ENCODE measurements around the gene KIF5C. TPM values are rescaled to one million over a fixed set of nuclear protein-coding genes. Genes with fewer than 3 reads are reported as not detected.

The KIF5C gene
- total and polyA plus RNA-seq, 2 of the 13 experiments (the other 11 are each of a cell fraction or from before 2014, with no cell fraction given), result 0.15 to 0.20 TPM

DNA sequence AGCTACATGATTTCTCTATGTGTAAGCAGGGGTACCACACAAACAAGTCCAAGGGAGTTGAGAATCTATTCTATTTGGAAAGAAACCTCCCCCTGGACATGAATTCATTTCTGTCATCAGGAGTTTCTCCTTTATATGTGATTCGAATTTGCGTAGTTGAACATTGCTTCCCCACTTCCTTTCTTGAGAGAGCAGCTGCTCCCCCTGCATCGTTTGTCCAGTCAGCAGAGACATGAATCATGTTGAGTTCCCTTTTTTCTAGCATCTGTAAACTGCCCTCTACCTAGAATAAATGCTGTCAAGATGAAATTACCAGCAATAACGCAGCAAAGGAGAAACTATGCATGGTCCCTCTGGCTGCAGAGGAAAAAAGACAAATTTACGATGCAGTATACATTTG lies 73.8 kb downstream of the KIF5C start:
- no peak for ATAC-seq
- Histone ChIP-seq H3K27ac (ENCODE audit: extremely low read length, insufficient read depth, low read length) (no peak overlapping the region), H3K4me2 (ENCODE audit: low read depth, low read length) (no peak overlapping the region), H4K20me1 (ENCODE audit: insufficient read depth, low read length) (no peaks in the 10 kb centered on the region), H3K4me3 (replicated peaks in 1 of 3; ENCODE audit: insufficient read depth in 1 of 3, low read depth in 2 of 3, low read length in 3 of 3) (no peak overlapping the region), H3K79me2 (ENCODE audit: insufficient read depth, low read length) (no peaks in the 10 kb centered on the region), H3K27me3 (ENCODE audit: control insufficient read depth in 1 of 2, insufficient read depth in 2 of 2, low read length in 2 of 2) (peaks cover 0 to 8% of the 10 kb centered on the region in 2 experiments; a peak in 2 of 5 replicates), H3K9me3 (ENCODE audit: low read length) (no peaks in the 10 kb centered on the region), H3K9ac (ENCODE audit: insufficient read depth, low read depth, low read length) (no peak overlapping the region), H3K4me1 (ENCODE audit: insufficient read depth, low read length) (no peaks in the 10 kb centered on the region), H3K36me3 (replicated peaks in 1 of 2; ENCODE audit: control insufficient read depth in 1 of 2, insufficient read depth in 2 of 2, low read length in 2 of 2) (no peaks in the 10 kb centered on the region), H2AFZ (ENCODE audit: low read length) (no peak overlapping the region)
- CTCF ChIA-PET (ENCODE audit: low intra/inter-chr PET ratio, low total read pairs), result no interaction called here
- in situ Hi-C loops (cut with HindIII; ENCODE audit: extremely low pct_ligation_motif_present, low pct_unique_long_range_greater_than_20kb) (no loop called here), intact Hi-C loops (cut with micrococcal nuclease; ENCODE audit: unreplicated experiment) (no loop called here)
- DNase-seq (ENCODE audit: low spot score), result no peak
- WGBS (ENCODE audit: low lambda C conversion rate), result 21% methylated on average over 5 of the region's 5 CpGs
- POLR2A ChIA-PET, result no interaction called here
- TF ChIP-seq REXO4 (CRISPR knock-in tag; IDR thresholded peaks at IDR 0.05; ENCODE audit: borderline replicate concordance) (no peak), PCBP2 (optimal IDR thresholded peaks at IDR 0.05; ENCODE audit: low read depth, low read length, poor library complexity, severe bottlenecking) (no peak), ZNF788 (CRISPR knock-in tag; IDR thresholded peaks at IDR 0.05; ENCODE audit: borderline replicate concordance) (no peak), HIVEP1 (CRISPR knock-in tag; IDR thresholded peaks at IDR 0.05) (no peak), CENPT (CRISPR knock-in tag; IDR thresholded peaks at IDR 0.05; ENCODE audit: low read depth) (no peak), ZNF326 (CRISPR knock-in tag; IDR thresholded peaks at IDR 0.05; ENCODE audit: borderline replicate concordance) (no peak), HMGA1 (CRISPR knock-in tag; conservative IDR thresholded peaks at IDR 0.05) (no peak), NPAS2 (CRISPR knock-in tag; IDR thresholded peaks at IDR 0.05; ENCODE audit: borderline replicate concordance) (no peak)
- TF ChIP-seq, protein P1, sequence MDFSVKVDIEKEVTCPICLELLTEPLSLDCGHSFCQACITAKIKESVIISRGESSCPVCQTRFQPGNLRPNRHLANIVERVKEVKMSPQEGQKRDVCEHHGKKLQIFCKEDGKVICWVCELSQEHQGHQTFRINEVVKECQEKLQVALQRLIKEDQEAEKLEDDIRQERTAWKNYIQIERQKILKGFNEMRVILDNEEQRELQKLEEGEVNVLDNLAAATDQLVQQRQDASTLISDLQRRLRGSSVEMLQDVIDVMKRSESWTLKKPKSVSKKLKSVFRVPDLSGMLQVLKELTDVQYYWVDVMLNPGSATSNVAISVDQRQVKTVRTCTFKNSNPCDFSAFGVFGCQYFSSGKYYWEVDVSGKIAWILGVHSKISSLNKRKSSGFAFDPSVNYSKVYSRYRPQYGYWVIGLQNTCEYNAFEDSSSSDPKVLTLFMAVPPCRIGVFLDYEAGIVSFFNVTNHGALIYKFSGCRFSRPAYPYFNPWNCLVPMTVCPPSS (IDR thresholded peaks at IDR 0.05), result no peak
- BruUV-seq (replicated peaks), result no TSS peak
- no peak for FAIRE-seq
